GM13977 (cell line): Measurements from ENCODE around the gene IQCH.

Experiments used
- DNase-seq: peaks from one replicate; pipeline ENCODE4 v3.0.0; 2012; ENCODE audit warnings: low spot score
- in situ Hi-C: fragments of 300-500 bp; cut with MboI; formaldehyde crosslinking; loops from one replicate; pipeline ENCODE4 v1.12.0; 2022; ENCODE audit warnings: low sequenced_read_pairs, low pct_unique_long_range_greater_than_20kb, mixed read lengths, inconsistent platforms; ENCODE audit not compliant: unreplicated experiment
- TF ChIP-seq, protein P1 (sequence below): IDR thresholded peaks from 2 replicates; pipeline ENCODE4 v1.5.1; 2012; ENCODE audit warnings: mild to moderate bottlenecking, control low read depth; ENCODE audit not compliant: insufficient read depth; ENCODE audit errors: extremely low read depth, missing control alignments

Gene IQCH

DNA sequence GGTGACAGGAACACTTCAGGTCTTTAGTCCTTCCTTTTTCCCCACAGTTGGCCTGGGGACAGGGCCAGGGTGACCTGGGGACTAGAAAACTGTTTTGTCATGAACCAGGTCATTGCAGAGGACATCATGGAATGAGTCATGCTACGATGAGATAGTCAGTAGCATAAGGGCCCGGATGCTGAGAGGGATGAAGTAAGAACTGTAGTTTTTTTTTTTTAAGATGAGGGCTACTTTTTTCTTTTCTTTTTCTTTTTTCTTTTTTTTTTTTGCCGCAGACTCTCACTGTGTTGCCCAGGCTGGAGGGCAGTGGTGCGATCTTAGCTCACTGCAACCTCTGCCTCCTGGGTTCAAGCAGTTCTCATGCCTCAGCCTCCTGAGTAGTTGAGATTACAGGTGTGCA lies 295.9 kb downstream of the IQCH start:
- no peak for DNase-seq
- TF ChIP-seq, protein P1, sequence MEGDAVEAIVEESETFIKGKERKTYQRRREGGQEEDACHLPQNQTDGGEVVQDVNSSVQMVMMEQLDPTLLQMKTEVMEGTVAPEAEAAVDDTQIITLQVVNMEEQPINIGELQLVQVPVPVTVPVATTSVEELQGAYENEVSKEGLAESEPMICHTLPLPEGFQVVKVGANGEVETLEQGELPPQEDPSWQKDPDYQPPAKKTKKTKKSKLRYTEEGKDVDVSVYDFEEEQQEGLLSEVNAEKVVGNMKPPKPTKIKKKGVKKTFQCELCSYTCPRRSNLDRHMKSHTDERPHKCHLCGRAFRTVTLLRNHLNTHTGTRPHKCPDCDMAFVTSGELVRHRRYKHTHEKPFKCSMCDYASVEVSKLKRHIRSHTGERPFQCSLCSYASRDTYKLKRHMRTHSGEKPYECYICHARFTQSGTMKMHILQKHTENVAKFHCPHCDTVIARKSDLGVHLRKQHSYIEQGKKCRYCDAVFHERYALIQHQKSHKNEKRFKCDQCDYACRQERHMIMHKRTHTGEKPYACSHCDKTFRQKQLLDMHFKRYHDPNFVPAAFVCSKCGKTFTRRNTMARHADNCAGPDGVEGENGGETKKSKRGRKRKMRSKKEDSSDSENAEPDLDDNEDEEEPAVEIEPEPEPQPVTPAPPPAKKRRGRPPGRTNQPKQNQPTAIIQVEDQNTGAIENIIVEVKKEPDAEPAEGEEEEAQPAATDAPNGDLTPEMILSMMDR = no peak
- in situ Hi-C loops = no loop called here

DNA sequence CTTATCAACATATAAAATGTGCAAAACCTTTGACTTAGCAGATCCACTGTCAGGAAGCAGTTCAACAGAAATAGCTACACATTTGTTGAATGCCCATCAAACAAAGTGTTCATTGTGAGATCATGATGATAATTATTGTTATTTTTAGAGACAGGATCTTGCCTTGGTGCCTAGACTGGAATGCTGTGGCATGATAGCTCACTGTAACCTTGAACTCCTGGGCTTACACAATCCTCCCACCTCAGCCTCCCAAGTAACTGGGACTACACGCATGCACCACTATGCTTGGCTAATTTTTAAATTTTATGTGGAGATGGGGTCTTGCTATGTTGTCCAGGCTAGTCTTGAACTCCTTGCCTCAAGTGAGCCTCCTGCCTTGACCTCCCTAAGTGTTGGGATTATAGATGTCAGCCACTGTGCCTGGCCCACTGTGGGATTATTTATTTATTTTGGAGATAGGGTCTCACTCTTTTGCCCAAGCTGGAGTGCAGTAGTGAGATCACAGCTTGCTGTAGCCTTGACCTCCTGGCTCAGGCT lies 296.7 kb downstream of the IQCH start:
- in situ Hi-C loops = no loop called here
- DNase-seq = no peak
- TF ChIP-seq, protein P1 = no peak
